Ishikawa (cell line): ENCODE data around the gene TBC1D2.

Experiments
- CREB1 ChIP-seq: IDR thresholded peaks from 2 replicates; pipeline ENCODE4 v1.6.1; 2012; ENCODE audit warnings: low read depth
- EP300 ChIP-seq: IDR thresholded peaks from 2 replicates; pipeline ENCODE4 v1.6.1; 2012; ENCODE audit warnings: borderline replicate concordance
- FOXM1 ChIP-seq: IDR thresholded peaks from 2 replicates; pipeline ENCODE4 v1.6.1; 2012; ENCODE audit warnings: low read depth, borderline replicate concordance
- NFIC ChIP-seq: IDR thresholded peaks from 2 replicates; pipeline ENCODE4 v1.6.1; 2012
- RAD21 ChIP-seq: IDR thresholded peaks from 2 replicates; pipeline ENCODE4 v1.6.1; 2012; ENCODE audit warnings: low read depth
- TAF1 ChIP-seq: IDR thresholded peaks from 2 replicates; pipeline ENCODE4 v1.6.1; 2012; ENCODE audit warnings: low read depth, mild to moderate bottlenecking
- USF1 ChIP-seq: IDR thresholded peaks from 2 replicates; pipeline ENCODE4 v1.6.1; 2012
- YY1 ChIP-seq: IDR thresholded peaks from 2 replicates; pipeline ENCODE4 v1.6.1; 2012; ENCODE audit warnings: low read depth
- TF ChIP-seq, protein P1 (sequence below): IDR thresholded peaks from 2 replicates; pipeline ENCODE4 v1.6.1; 2012

DNA sequence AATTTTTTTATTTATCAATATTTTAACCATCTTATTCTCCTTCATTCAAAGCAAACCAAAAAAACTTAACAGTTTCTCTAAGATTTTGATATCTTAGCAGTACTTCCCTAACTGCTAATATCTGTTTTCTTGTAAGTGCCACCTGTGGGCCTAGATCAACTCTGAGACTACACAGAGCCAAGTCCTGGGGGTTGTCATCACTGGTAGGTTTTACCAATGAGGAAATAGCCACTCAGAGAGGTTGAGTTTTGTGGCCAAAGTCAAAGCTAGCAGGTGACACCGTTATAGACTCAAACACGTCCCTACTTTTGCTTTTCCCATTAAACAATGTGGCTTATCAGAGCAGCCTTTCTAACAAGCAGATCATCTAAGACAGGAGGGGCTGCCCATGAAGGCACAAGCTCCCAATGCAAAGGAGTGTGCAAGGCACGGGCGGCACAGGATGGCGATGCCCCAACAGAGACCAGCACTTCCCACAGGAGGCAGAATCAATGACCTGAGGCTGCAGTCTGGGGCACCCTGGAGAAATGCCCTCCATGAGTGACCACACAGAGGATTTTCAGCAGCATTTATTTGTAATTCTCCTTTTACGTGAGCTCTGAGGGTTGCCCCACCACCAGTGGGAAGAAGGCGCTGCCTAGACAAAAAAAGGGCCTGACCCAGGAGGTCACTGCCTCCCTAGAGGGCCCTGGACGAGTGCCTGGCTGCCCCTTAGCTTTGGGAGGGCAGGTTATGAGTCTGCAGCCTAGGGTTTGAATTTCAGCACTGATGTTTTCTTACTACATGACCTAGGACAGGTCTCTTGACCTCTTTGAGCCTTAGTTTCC, 7.4 kb downstream of the TBC1D2 start:
- no peak for TF ChIP-seq EP300
- TF ChIP-seq, protein P1, sequence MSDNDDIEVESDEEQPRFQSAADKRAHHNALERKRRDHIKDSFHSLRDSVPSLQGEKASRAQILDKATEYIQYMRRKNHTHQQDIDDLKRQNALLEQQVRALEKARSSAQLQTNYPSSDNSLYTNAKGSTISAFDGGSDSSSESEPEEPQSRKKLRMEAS, result no peak
- no peak for TF ChIP-seq NFIC
- no peak for TF ChIP-seq CREB1
- TF ChIP-seq YY1, result no peak
- no peak for TF ChIP-seq RAD21
- no peak for TF ChIP-seq FOXM1
- no peak for TF ChIP-seq TAF1
- TF ChIP-seq USF1, result no peak
